T-helper 2 cell treated with Interferon-gamma antibody and Interleukin-4, amounts not matched to agents 5 μg/mL and 100 μg/mL, for 36 hours (primary cell): Measurements from ENCODE around the gene S100A16.

Experiments used
- DNase-seq: peaks from one replicate; pipeline ENCODE4 v3.0.0; 2021; ENCODE audit warnings: low spot score
- H3K27ac Mint-ChIP-seq: one replicate; pipeline ENCODE4 v1.8.0; 2021; ENCODE audit warnings: mild to moderate bottlenecking, mixed read lengths
- H3K27me3 Mint-ChIP-seq: one replicate; pipeline ENCODE4 v1.8.0; 2021; ENCODE audit warnings: low read depth, mixed read lengths
- H3K36me3 Mint-ChIP-seq: one replicate; pipeline ENCODE4 v1.8.0; 2021; ENCODE audit warnings: low read depth, mixed read lengths
- H3K4me1 Mint-ChIP-seq: one replicate; pipeline ENCODE4 v1.8.0; 2021; ENCODE audit warnings: low read depth, mixed read lengths
- H3K4me3 Mint-ChIP-seq: one replicate; pipeline ENCODE4 v1.8.0; 2022; ENCODE audit warnings: mild to moderate bottlenecking, moderate library complexity, mixed read lengths
- H3K9me3 Mint-ChIP-seq: one replicate; pipeline ENCODE4 v1.8.0; 2021; ENCODE audit warnings: mixed read lengths

The S100A16 gene

DNA sequence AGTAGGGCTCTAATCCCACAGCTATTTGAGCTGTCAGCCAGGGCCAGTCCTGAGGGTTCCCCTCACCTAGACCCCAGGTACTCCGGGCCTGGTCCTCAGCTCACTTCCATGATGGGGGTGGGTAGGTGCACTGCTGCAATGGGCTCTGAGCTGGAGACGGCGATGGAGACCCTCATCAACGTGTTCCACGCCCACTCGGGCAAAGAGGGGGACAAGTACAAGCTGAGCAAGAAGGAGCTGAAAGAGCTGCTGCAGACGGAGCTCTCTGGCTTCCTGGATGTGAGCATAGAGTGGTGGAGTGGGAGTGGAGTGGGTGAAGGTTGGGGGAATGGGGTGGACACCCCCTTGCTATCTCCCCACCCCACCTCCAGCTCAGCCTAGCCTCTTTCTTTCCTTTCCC, 17.4 kb upstream of the S100A16 start:
- H3K36me3 Mint-ChIP-seq, result peaks cover 5% of the 10 kb centered on the region
- H3K27me3 Mint-ChIP-seq, result no peaks in the 10 kb centered on the region
- no peaks in the 10 kb centered on the region for H3K9me3 Mint-ChIP-seq
- no peak overlapping the region for H3K27ac Mint-ChIP-seq
- no peak overlapping the region for H3K4me3 Mint-ChIP-seq
- H3K4me1 Mint-ChIP-seq, result peaks cover 19% of the 10 kb centered on the region
- DNase-seq, result no peak

DNA sequence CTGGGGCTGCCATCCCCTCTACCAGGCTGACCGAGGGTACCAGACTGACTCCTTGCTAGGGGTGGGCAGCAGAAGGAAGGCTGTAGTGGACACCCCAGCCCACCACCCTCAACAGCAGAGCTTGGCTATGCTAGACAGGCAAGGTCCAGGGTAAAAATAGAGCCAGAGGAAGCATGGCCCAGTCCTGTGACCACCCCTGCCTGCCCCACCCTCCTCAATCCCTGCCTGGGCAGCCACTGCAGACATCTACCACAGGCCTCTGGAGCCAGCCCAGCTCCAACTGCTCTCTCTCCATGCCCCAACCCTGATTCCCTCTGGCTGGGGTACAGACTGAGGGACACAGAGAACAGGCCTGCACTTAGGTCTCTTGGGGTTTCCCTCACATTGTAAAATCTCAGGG, 17.0 kb upstream of the S100A16 start:
- Mint-ChIP-seq H3K27me3 (no peaks in the 10 kb centered on the region), H3K9me3 (no peaks in the 10 kb centered on the region), H3K27ac (no peak overlapping the region), H3K4me1 (peaks cover 18% of the 10 kb centered on the region), H3K4me3 (no peak overlapping the region), H3K36me3 (peaks cover 4% of the 10 kb centered on the region)
- no peak for DNase-seq

DNA sequence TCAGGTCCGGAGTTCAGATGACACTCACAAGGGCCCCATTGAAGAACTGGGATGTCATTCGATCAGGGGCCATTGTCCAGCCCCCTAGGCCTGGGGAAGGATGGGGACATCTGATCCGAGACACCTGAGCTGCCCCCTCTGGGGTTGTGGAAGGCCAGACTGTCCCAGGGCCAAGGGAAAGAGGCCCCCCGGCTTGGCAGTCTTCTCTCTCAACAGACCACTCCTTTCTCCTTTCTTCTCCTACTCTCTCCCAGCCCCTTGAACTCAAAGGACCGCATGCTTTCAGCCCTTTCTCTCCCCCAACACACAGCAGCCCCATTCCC, 16.4 kb upstream of the S100A16 start:
- H3K4me1 Mint-ChIP-seq, result peaks cover 18% of the 10 kb centered on the region

DNA sequence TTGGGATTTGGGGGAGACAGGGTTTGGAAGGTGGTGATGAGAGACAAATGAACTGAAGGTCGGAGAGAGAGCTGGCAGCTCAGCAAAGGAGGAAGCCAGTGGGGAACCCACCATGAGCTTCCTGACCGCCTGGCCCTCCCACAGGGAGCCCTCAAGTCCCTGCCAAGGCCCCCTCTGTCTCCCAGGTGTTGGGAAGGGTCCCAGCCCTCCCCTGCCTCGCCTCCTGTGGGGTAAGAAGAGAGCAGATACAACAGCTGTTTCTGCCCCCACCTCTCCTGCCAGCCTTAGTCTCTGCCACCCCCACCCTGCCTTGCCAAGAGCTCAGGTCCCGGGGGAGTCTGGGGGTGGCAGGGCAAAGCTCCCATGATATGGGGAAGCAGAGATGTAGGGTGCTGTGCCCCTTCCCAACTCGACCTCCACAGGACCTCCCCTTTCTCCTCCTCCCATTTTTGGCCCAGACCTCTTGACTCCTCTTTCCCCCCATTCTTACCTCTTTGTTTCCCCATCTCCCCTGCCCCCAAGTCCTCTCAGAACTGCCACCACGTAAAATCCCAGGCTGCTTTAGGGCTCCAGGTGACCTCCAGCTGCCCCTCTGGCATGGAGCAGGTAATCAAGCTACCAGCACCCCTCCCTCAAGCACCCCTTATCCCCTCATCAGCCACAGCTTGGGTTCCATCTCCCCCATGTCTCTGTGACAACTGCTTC, 15.9 kb upstream of the S100A16 start:
- DNase-seq, result no peak
- Mint-ChIP-seq H3K9me3 (no peaks in the 10 kb centered on the region), H3K27ac (no peak overlapping the region), H3K27me3 (no peaks in the 10 kb centered on the region), H3K4me1 (peaks cover 18% of the 10 kb centered on the region), H3K36me3 (no peaks in the 10 kb centered on the region), H3K4me3 (no peak overlapping the region)

More for the DNA sequence above, 16.4 kb upstream of the S100A16 start:
- Mint-ChIP-seq H3K27me3 (no peaks in the 10 kb centered on the region), H3K9me3 (no peaks in the 10 kb centered on the region), H3K4me3 (no peak overlapping the region), H3K27ac (no peak overlapping the region), H3K36me3 (peaks cover under 1% of the 10 kb centered on the region)
- DNase-seq, result no peak

DNA sequence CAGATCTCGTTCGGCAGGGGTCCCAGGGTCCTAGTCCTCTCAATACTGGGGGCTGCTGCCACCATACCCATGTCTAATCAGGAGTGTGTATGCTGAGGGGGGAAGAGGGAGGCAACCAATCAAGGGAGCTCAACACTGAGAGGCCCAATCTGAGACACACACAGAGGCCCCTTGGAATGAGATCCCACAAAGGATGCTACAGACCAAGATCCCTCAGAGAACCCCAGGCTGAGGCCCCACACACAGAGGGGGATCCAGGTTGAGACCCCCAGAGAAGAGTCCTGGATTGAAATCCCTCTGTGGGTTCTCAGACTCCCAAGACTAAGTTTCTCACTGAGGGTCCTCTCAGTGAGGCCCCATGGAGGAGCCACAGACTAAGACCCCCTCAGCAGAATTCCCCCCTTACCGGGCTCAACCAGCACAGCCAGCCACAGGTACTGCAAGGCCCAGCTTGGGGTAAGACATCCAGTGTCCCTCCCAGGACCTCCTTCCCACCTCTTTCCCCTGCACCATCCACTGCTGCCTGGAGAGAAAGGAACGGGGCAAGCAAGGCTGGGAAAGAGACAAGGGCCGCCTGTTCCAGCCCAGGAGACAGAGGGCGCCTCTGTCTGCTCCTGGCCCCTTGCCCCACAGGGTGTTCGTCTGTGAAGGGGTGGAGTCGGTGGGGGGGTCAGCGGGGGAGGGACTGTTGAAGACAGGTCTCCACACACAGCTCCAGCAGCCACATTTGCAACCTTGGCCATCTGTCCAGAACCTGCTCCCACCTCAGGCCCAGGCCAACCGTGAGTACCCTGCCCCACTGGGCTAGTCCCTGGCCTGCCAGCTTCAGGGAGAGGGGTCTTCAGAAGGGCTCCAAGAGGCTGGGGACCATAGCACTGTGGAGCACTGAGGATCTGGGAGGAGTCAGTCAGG, 15.0 kb upstream of the S100A16 start, which contains the start of gene S100A1:
Gene S100A1 (plus strand): TSS at position 720 of the 912 bp plus-strand sequence. CDS start 2,088 bp downstream, outside the sequence.
- H3K27ac Mint-ChIP-seq, result peak within 1 kb of the TSS; percentile 13
- H3K4me3 Mint-ChIP-seq, result no peak within 1 kb of the TSS
- H3K9me3 Mint-ChIP-seq, result no peaks in the 10 kb centered on the region

DNA sequence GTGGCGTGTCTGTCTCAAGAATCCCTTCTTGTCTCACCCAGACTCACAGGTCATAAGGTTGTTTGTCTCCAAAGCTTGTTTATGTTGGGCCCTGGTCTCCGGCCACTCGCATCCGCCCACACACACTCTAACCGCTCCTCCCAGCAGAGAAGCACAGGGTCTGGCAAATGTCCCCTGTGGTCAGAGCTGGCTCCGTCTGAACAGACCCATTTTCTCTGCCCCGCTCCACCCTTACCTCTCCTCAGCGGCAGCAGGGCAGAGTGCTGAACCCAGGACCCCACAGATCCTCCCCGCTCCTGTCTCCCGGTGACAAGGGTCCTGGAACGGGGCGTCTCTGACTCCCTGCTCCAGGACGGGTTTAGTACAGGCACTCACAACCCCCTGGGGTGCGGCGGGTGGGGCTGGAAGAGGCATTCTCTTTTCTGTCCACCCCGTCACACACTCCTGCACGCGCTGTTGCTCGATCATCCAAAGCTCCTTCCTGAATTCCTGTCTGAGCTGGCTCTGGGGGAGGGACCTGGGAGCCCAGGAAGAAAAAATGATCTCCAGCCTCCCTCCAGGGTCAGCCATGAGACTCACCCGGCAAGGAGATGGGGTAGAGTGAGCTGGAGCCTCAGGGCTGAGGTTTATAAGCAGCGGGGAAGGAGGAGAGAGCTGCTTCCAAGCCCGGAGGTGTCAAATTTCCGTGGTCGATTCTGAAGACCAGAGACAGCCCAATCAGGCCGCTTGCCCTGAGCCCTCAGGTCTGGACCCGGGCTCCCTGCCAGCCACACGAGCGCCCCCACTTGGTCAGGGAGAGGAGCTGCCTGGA, 14.2 kb upstream of the S100A16 start, which contains the start of gene S100A13:
Gene S100A13 (minus strand): TSS at position 602 of the 811 bp plus-strand sequence. CDS start 1,033 bp downstream, outside the sequence.
- Mint-ChIP-seq H3K36me3 (no peaks in the 10 kb centered on the region), H3K4me3 (no peak within 1 kb of the TSS), H3K4me1 (peaks cover 7% of the 10 kb centered on the region), H3K27ac (peak within 1 kb of the TSS; percentile 13), H3K9me3 (no peaks in the 10 kb centered on the region), H3K27me3 (no peaks in the 10 kb centered on the region)
- no peak for DNase-seq

More for the DNA sequence above, 15.0 kb upstream of the S100A16 start, which contains the start of gene S100A1:
- no peaks in the 10 kb centered on the region for H3K36me3 Mint-ChIP-seq
- H3K4me1 Mint-ChIP-seq, result peaks cover 10% of the 10 kb centered on the region
- no peaks in the 10 kb centered on the region for H3K27me3 Mint-ChIP-seq
- DNase-seq, result no peak

DNA sequence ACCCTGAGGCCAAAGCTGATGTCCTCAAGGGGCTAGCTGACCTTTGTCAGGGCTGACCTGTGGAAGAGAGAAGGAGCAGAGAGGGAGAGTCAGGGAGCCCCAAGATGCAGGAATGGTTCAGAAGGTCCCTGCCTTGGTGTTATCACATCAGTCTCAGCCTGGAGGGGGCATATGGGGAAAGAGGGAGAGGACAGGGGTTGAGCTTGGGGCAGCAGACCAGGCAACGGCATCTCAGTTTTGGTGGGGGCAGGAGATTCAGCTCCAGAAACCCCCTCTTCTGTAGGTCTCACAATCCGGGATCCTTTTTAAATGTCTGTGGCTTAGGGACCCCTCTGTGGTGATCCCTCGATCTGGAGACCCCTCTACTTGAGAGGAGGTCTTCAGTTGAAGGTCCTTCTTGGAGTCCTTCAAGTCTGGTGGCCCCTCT, 13.6 kb upstream of the S100A16 start:
- Mint-ChIP-seq H3K36me3 (no peaks in the 10 kb centered on the region), H3K27ac (no peak overlapping the region), H3K27me3 (no peaks in the 10 kb centered on the region), H3K4me1 (peaks cover 3% of the 10 kb centered on the region), H3K4me3 (no peak overlapping the region), H3K9me3 (no peaks in the 10 kb centered on the region)
- no peak for DNase-seq

DNA sequence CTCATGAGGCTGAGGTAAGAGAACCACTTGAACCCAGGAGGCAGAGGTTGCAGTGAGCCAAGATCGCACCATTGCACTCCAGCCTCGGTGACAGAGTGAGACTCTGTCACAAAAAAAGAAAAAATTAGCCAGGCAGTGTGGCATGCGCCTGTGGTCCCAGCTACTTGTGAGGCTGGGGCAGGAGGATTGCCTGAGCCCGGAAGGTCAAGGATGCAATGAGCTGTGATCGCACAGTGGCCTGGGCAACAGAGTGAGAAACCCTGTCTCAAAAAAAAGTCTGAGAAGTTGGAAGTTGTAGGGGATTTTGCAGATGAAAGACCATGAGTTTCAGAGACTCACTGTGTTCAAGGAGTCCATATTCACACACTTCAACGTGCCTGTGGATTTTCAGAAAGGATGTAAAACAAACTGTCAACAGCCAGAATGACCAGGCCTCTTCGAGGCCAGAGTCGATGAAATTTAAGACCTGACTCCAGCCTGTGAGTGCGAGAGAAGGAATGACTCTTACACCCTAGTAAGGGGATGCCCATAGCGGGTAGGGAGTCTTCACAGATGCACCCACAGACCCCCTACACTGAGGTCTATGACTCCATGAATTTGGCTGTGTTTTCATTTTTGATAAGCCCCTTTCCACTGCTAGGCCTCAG, 12.2 kb upstream of the S100A16 start:
- no peaks in the 10 kb centered on the region for H3K36me3 Mint-ChIP-seq

DNA sequence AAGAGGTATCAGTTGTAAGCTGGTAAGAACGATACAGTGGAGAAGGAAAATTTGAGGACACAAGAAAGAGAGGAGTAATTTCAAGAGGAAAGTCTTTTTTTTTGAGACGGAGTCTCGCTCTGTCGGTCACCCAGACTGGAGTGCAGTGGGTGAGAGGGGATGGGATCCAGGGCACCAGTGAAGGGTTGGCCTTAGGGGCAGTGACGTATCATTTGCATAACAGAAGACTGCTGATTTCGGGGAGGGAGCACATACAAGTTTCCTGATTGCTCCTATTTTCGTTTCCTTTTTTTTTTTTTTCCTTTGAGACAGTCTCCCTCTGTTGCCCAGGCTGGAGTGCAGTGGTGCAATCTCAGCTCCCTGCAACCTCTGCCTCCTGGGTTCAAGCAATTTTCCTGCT, 10.2 kb upstream of the S100A16 start:
- Mint-ChIP-seq H3K4me1 (no peaks in the 10 kb centered on the region), H3K4me3 (no peak overlapping the region), H3K9me3 (no peaks in the 10 kb centered on the region), H3K27ac (no peak overlapping the region), H3K36me3 (no peaks in the 10 kb centered on the region), H3K27me3 (no peaks in the 10 kb centered on the region)
- DNase-seq, result no peak

More for the DNA sequence above, 12.2 kb upstream of the S100A16 start:
- Mint-ChIP-seq H3K27me3 (no peaks in the 10 kb centered on the region), H3K4me1 (no peaks in the 10 kb centered on the region), H3K4me3 (no peak overlapping the region), H3K27ac (no peak overlapping the region), H3K9me3 (no peaks in the 10 kb centered on the region)
- no peak for DNase-seq

DNA sequence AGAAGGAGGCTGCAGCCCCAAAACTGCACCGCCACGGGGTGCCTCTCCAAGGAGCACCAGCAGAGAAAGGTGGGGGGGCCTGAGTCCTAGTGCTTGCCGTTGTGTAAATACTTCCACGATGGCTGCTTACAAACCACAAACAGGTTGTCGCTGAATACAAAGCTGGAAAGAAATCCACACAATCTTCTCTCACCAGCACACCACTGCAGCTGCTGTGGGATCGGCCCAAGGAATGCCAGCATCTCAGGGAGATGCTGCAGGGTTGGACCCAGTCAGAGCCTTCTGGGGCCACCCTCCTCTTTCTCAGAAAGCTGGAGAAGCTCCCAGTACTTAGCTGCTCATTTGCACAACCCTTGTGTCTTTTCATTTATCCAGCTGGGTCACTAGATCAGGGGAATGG, 6.2 kb upstream of the S100A16 start:
- Mint-ChIP-seq H3K4me3 (no peak overlapping the region), H3K36me3 (no peaks in the 10 kb centered on the region), H3K27ac (no peak overlapping the region), H3K27me3 (no peaks in the 10 kb centered on the region), H3K9me3 (no peaks in the 10 kb centered on the region), H3K4me1 (peaks cover 7% of the 10 kb centered on the region)
- DNase-seq, result no peak

DNA sequence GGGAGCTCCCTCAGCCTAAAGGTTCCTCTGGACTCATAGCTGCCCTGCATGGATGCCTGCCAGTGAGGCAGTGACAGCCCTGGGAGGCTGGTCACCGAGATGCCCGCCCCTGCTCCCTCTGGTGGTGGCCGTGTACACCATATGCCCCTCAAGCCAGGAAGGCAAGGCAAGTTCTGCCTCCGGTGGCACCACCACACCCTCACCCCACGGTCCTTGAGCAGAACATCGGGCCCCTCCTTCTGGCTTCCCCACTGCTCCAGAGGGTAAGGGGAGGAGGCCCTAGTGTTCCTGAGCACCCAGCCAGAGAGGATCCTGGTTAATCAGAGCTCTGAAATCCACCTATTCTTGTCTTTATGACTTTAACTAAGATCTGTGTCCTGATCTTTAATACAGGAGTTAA, 4.7 kb upstream of the S100A16 start:
- peak; percentile 73 for DNase-seq
- Mint-ChIP-seq H3K4me3 (no peak overlapping the region), H3K27ac (peak overlapping the region; percentile 6), H3K27me3 (no peaks in the 10 kb centered on the region), H3K4me1 (peaks cover 7% of the 10 kb centered on the region), H3K9me3 (no peaks in the 10 kb centered on the region), H3K36me3 (no peaks in the 10 kb centered on the region)

DNA sequence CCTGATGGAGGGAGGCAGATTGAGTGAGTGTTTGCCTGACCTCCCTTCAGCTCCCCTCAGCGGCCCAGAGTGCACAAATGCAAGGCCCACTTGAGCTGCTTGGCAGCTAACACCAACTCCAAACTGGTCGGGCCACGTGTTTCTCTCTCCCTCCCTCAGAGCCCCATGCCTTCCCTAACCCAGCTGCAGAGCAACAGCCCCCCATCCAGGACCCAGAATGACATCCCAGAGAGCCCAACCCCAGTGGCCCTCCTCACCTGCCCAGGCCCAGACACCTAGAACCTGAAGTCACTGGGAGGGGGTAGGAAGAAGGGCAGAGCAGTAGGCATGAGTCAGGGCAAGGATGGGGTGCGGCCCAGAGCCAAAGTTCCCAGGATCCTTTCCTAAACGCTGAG, 4.0 kb upstream of the S100A16 start:
- Mint-ChIP-seq H3K27me3 (no peaks in the 10 kb centered on the region), H3K4me3 (no peak overlapping the region), H3K9me3 (no peaks in the 10 kb centered on the region), H3K27ac (peak overlapping the region; percentile 59), H3K4me1 (peaks cover 7% of the 10 kb centered on the region), H3K36me3 (no peaks in the 10 kb centered on the region)
- no peak for DNase-seq

DNA sequence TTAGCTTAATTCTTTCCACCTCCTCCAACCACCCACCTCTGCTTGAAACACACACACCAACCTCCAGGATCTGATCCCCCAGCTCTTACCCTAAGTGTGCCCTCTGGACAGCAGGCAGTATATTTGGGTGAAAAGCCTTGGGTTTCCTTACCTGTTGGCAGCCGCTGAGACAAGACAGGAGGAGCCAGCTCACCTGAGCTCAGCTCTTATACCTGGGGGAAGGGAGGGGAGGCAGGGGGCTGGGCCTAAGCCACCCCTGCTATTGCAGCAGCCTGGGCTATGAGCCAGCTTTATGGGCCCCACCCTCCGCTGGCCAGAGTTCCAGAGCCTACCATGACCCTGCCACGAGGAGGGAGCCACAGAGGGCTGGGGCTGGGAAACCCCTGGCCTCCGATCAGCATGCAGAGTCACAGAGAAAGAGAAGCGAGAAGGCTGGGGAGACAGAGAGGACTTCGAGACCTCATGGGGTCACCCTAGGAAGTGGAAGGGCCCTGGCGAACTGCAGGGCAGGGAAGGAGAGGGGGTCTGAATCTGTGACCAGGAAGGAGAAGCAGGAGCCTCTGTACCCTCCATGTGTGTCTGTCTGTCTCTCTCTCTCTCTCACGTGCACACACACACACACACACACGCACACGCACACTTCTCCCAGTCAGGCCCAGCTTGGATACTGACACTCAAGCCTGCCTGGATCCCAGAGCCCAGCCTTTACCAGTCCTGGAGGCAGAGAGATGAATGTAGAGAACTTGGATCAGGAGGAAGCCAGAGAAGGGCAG, 3.4 kb upstream of the S100A16 start, which contains the start of gene S100A14:
Gene S100A14 (minus strand): TSS at position 182 of the 773 bp plus-strand sequence. CDS start 467 bp downstream, outside the sequence.
- no peak for DNase-seq
- Mint-ChIP-seq H3K27me3 (no peaks in the 10 kb centered on the region), H3K27ac (peak within 1 kb of the TSS; percentile 59), H3K9me3 (no peaks in the 10 kb centered on the region), H3K36me3 (no peaks in the 10 kb centered on the region), H3K4me3 (no peak within 1 kb of the TSS), H3K4me1 (peaks cover 7% of the 10 kb centered on the region)
